CD8-positive, alpha-beta memory T cell (primary cell): Measurements from ENCODE around the gene AP3S1. TPM values are rescaled to one million over a fixed set of nuclear protein-coding genes. Genes with fewer than 3 reads are reported as not detected.

ENCODE experiments used
- CTCF ChIA-PET: fragments of 350-600 bp; sonication (Branson Sonifier 250); formaldehyde crosslinking; loops from one replicate; lab custom pipeline; 2021; ENCODE audit warnings: antibody characterized with exemption; lab: Charles Lee
- POLR2A ChIA-PET: fragments of 350-600 bp; sonication (Branson Sonifier 250); formaldehyde crosslinking; loops from one replicate; lab custom pipeline; 2021; ENCODE audit warnings: antibody characterized with exemption; lab: Charles Lee
- DNase-seq, 5 donors: peaks; one replicate each; pipeline versions ENCODE4 v3.0.0 to v3.0.0-alpha.2; 2020 to 2022; ENCODE audit warnings: mixed read lengths in 1 of 5
- H3K27ac ChIP-seq: one replicate; pipeline ENCODE4 v1.7.0; 2013; ENCODE audit warnings: low read depth, mild to moderate bottlenecking, low read length, moderate library complexity
- H3K27me3 ChIP-seq: 2 replicates; pipeline ENCODE4 v1.7.0; 2013; ENCODE audit warnings: low read length, mild to moderate bottlenecking; ENCODE audit not compliant: insufficient read depth, poor library complexity, severe bottlenecking
- H3K36me3 ChIP-seq: 2 replicates; pipeline ENCODE4 v1.7.0; 2013; ENCODE audit warnings: mild to moderate bottlenecking, low read length, moderate library complexity; ENCODE audit not compliant: insufficient read depth
- H3K4me1 ChIP-seq: 2 replicates; pipeline ENCODE4 v1.7.0; 2013; ENCODE audit warnings: mild to moderate bottlenecking, low read length, moderate library complexity; ENCODE audit not compliant: insufficient read depth
- H3K4me3 ChIP-seq: 2 replicates; pipeline ENCODE4 v1.7.0; 2013; ENCODE audit warnings: mild to moderate bottlenecking, low read length
- H3K9me3 ChIP-seq: 2 replicates; pipeline ENCODE4 v1.7.0; 2013; ENCODE audit warnings: mild to moderate bottlenecking, low read length
- H3K27ac Mint-ChIP-seq, 8 donors: one replicate each; pipeline ENCODE4 v1.8.0; 2020 to 2021; ENCODE audit warnings: mixed read lengths in 8 of 8, mild to moderate bottlenecking in 6 of 8, inconsistent platforms in 3 of 8, moderate library complexity in 3 of 8
- H3K27me3 Mint-ChIP-seq, 2 donors: one replicate each; pipeline ENCODE4 v1.8.0; 2020 to 2021; ENCODE audit warnings: mixed read lengths in 2 of 2, mild to moderate bottlenecking in 1 of 2, moderate library complexity in 1 of 2
- H3K36me3 Mint-ChIP-seq, 3 donors: one replicate each; pipeline ENCODE4 v1.8.0; 2020 to 2021; ENCODE audit warnings: mixed read lengths in 3 of 3, inconsistent platforms in 1 of 3, mild to moderate bottlenecking in 1 of 3
- H3K4me1 Mint-ChIP-seq, 3 donors: one replicate each; pipeline ENCODE4 v1.8.0; 2020 to 2021; ENCODE audit warnings: mixed read lengths in 3 of 3, inconsistent platforms in 1 of 3, mild to moderate bottlenecking in 1 of 3
- H3K4me3 Mint-ChIP-seq, 7 donors: one replicate each; pipeline ENCODE4 v1.8.0; 2020 to 2021; ENCODE audit warnings: mixed read lengths in 7 of 7, mild to moderate bottlenecking in 6 of 7, moderate library complexity in 4 of 7, inconsistent platforms in 2 of 7
- H3K9me3 Mint-ChIP-seq, 5 donors: one replicate each; pipeline ENCODE4 v1.8.0; 2020 to 2022; ENCODE audit warnings: mixed read lengths in 5 of 5, mild to moderate bottlenecking in 3 of 5, moderate library complexity in 2 of 5, inconsistent platforms in 1 of 5
- polyA plus RNA-seq: library from polyadenylated mRNA; unstranded; fragments of 300-500 nt; fragmentation: Illumina TruSeq; gene quantifications from one replicate; pipeline ENCODE4 v1.2.3, GENCODE V29; 2021
- total RNA-seq, 2 experiments: library from RNA; stranded (reverse); gene quantifications; one replicate each; pipeline ENCODE4 v1.2.3, GENCODE V29; 2021

Gene AP3S1
- total and polyA plus RNA-seq, 3 experiments from 2014 or later, result 62.1 to 77.5 (median 73.6) TPM

DNA sequence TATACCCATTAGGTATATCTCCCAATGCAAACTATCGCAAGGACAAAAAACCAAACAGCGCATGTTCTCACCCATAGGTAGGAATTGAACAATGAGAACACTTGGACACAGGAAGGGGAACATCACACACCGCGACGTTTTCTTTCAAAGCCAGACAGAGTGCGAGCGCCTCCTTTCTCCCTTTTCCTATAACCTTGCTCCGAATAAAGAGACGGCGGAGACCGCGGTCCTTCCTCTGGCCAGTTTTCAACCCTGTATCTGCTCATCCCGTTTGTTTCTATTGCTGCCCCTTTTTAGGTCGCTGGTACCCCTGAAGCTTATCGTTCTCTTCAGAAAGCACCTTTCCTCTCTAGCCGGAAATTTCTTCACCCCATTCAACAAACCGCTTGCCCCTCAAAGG, 121.8 kb downstream of the AP3S1 start:
- peak overlapping the region in 4 of 7 donors; percentile 16 to 74 (median 38) for H3K4me3 Mint-ChIP-seq
- ChIA-PET POLR2A (no interaction called here), CTCF (interaction anchor here (1.2 kb wide), 1 partner anchor 10 kb away, joined by 3 read pairs; no protein-coding TSS in a partner anchor)
- H3K9me3 ChIP-seq, result no peaks in the 10 kb centered on the region
- no peaks in the 10 kb centered on the region for H3K36me3 ChIP-seq
- no peak overlapping the region for H3K27ac ChIP-seq
- peaks cover 10 to 21% (median 12%) of the 10 kb centered on the region in 3 donors for H3K4me1 Mint-ChIP-seq
- H3K27me3 Mint-ChIP-seq, result peaks cover 43 to 48% of the 10 kb centered on the region in 2 donors
- peak overlapping the region in 1 of 8 donors; percentile 94 for H3K27ac Mint-ChIP-seq
- H3K4me3 ChIP-seq, result no peak overlapping the region
- H3K9me3 Mint-ChIP-seq, result peaks cover 0 to 4% (median 3%) of the 10 kb centered on the region in 5 donors
- H3K36me3 Mint-ChIP-seq, result no peaks in the 10 kb centered on the region
- H3K27me3 ChIP-seq, result peaks cover 16% of the 10 kb centered on the region
- no peak for DNase-seq
- H3K4me1 ChIP-seq, result no peaks in the 10 kb centered on the region

Other genes with a start within 250 kb of the AP3S1 start
- 1 to 10 TPM in 1 of 2 experiments, under 1 TPM in 1; 0.72 to 1.4 TPM for gene TICAM2, start 239.5 kb upstream of the AP3S1 start, total RNA-seq
- gene TICAM2, start 239.5 kb upstream of the AP3S1 start, polyA plus RNA-seq, result 0.29 TPM
- gene TMED7, start 215.9 kb upstream of the AP3S1 start, total RNA-seq, result 10 to 100 TPM; 47.7 to 47.8 TPM
- gene TMED7, start 215.9 kb upstream of the AP3S1 start, polyA plus RNA-seq, result 32.7 TPM
- under 1 TPM in 1 of 2 experiments, not detected in 1; 0.16 TPM for gene CDO1, start 25.3 kb upstream of the AP3S1 start, total RNA-seq
- gene CDO1, start 25.3 kb upstream of the AP3S1 start, polyA plus RNA-seq, result not detected
- 10 to 100 TPM; 39.4 to 44.6 TPM for gene ATG12, start 370 bp upstream of the AP3S1 start, total RNA-seq
- 114 TPM for gene ATG12, start 370 bp upstream of the AP3S1 start, polyA plus RNA-seq
- gene LVRN, start 120.5 kb downstream of the AP3S1 start, total RNA-seq, result under 1 TPM in 1 of 2 experiments, not detected in 1; 0.18 TPM
- gene LVRN, start 120.5 kb downstream of the AP3S1 start, polyA plus RNA-seq, result not detected
- gene ARL14EPL, start 190.5 kb downstream of the AP3S1 start, total RNA-seq, result not detected
- not detected for gene ARL14EPL, start 190.5 kb downstream of the AP3S1 start, polyA plus RNA-seq
- gene COMMD10, start 243.1 kb downstream of the AP3S1 start, total RNA-seq, result 10 to 100 TPM; 13.8 to 17.4 TPM
- 35.9 TPM for gene COMMD10, start 243.1 kb downstream of the AP3S1 start, polyA plus RNA-seq